ENCODE measurements around the gene NUP210L.

Gene NUP210L

GRCh38 chr1:154154534-154155191 lies at the start of gene NUP210L:
TSS of gene NUP210L (minus strand) at chr1:154155073.
- DNase-seq (ENCODE audit: low read depth): no peak

GRCh38 chr1:154199563-154199879 lies 44.6 kb upstream of the NUP210L start:
- DNase-seq (ENCODE audit: low read depth): no peak

DNA sequence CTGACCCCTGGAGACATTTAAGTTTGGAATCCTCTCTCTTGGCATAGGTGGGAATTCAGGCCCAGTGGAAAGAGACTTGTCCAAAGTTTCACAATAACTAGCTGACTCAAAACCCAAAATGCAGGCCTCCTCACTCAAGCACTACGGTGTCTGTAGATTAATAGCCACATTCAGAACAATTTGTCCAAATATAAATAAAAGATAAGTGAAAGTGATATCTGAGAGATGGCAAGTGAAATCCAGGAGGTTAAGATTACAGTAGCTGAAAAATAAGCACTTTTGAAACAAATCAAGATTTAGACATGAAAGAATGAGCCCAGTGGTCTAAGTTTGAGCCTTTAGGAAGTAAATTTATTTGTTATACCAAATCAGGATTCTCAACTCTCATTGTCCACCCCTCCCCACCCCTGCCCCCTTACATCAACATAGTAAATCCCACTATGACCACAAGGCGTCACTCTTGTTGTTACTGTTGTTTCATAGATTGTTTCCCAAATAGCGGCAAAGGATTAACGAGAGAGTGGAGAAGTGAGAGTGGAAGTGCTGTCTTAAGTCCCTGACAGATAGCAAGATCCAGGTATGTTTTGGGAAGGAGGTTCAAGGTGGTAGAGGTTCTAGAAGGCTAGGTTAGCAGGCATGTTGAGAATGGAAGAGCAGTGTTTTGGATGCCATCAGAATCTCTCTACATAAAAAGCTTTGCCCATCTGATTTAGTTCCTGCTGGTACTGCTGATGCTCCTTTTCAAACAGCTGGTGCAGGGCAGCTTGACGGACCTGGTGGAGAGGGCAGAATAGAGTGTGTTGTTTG lies 44.1 kb upstream of the NUP210L start:
- peak; percentile 31 for DNase-seq (ENCODE audit: low read depth)

DNA sequence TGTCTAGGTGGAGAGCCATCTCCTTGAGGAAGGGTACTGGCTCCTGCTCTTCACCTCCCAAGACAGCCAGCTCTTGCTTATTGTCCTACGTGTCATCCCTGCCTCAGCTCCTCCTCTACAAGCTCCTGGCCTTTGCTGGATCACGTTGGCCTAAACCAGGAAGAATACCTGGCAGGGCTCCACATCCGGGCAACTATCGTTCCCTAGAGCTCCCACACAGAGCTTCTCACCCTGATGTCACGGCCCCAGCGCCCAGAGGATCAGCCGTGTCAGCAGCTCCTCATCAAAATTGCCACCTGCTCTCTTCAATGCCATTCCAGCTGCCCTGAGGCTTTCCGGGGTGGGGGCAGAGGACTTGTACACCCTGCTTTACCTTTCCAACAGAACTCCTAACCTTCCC lies 38.9 kb upstream of the NUP210L start:
- no peak for DNase-seq (ENCODE audit: low read depth)

- no peak for DNase-seq (ENCODE audit: low read depth)
These were observed 37.6 kb upstream of the NUP210L start for GRCh38 chr1:154192476-154192875.

- no peak for DNase-seq (ENCODE audit: low read depth)
These were observed 37.2 kb upstream of the NUP210L start, which contains the start of gene TPM3 for GRCh38 chr1:154191990-154192461. TSS of gene TPM3 (minus strand) at chr1:154192100. CDS start at chr1:154192018, 82 bp downstream.

DNA sequence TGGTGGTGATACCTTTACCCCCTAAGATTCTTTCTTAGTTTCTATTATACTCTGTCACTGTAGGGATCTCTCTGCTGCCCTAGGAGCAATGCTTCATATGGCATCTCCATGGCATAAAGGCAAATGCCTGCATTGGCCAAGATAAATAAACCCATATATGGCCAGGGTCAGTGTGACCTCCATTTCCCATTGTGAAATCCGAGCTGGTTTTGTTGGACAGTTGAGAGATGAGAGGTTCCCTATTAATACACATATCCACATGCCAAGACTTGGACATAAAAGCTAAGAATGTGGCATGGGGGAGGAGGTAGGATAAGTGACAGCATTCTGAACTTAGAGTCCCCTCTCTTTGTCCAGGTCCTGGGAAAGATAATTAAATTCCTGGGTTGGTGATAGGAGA lies 35.7 kb upstream of the NUP210L start:
- no peak for DNase-seq (ENCODE audit: low read depth)

- DNase-seq (ENCODE audit: low read depth): no peak
These were observed 32.1 kb upstream of the NUP210L start for GRCh38 chr1:154186852-154187501.

- DNase-seq (ENCODE audit: low read depth): peak; percentile 62
These were observed 31.3 kb upstream of the NUP210L start for GRCh38 chr1:154186177-154186576.

- DNase-seq (ENCODE audit: low read depth): peak; percentile 97
These were observed 28.4 kb upstream of the NUP210L start for GRCh38 chr1:154183046-154183915.

- DNase-seq (ENCODE audit: low read depth): peak; percentile 76
These were observed 27.6 kb upstream of the NUP210L start for GRCh38 chr1:154182344-154183045.

DNA sequence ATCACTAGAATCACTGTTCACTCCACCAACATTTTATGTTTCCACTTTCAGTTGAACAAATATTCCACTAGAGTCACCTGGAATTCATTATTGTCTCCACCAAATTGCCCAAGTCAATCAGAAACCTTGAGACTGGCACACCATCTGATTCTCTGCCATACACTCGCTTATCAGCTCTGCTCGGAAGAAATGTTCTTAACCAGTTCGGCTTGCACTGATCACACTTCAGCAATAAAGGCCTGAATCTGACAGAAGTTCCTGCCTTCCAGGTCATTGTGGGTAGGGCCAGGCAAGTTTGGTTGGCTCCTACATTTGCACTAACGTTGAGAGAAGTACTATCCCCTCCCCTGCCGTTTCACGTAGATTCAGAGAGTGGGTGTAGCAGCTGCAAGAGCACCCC lies 27.1 kb upstream of the NUP210L start:
- DNase-seq (ENCODE audit: low read depth): no peak

- no peak for DNase-seq (ENCODE audit: low read depth)
These were observed 25.2 kb upstream of the NUP210L start for GRCh38 chr1:154179946-154180687.

- DNase-seq (ENCODE audit: low read depth): no peak
These were observed 24.3 kb upstream of the NUP210L start for GRCh38 chr1:154178911-154179811.

DNA sequence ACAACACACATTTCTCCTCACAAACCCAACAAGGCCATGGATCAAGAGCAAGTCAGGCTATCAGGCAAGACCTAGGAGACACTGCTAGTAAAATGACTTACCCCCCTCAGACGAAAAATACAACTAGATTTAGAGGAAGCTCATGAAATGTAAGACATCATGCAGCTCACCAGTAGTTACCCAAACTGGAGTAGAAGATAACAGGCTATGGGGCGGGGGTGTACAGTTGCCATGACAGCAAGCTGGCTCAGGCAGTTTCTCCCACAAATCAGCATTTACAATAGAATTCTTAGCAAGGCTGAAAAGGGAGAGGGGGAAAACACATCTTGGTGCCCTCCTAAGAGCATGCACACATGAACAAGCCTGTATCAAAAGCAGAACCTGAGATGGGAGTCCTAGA lies 23.1 kb upstream of the NUP210L start:
- no peak for DNase-seq (ENCODE audit: low read depth)

- DNase-seq (ENCODE audit: low read depth): no peak
These were observed 21.5 kb upstream of the NUP210L start for GRCh38 chr1:154176337-154176736.

DNA sequence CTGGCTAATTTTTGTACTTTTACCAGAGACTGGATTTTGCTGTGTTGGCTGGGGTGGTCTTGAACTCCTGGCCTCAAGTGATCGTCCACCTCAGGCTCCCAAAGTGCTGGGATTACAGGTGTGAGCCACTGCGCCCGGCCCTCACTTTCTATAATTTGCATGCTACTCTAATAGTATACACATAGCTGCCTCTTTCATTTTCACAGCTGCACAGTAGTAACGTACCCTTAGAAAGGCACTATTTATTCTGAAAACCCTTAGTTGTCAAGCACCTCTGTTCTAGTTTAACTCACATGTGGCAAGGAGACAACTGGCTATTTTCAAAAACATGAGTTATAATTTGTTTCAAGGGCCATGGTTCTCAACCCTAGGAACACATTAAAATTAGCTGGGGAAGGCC lies 19.8 kb upstream of the NUP210L start:
- DNase-seq (ENCODE audit: low read depth): no peak

GRCh38 chr1:154171880-154172279 lies 17.0 kb upstream of the NUP210L start:
- no peak for DNase-seq (ENCODE audit: low read depth)

GRCh38 chr1:154171223-154171583 lies 16.3 kb upstream of the NUP210L start:
- DNase-seq (ENCODE audit: low read depth): no peak

Measured in activated T-cell treated with anti-CD3 and anti-CD28 coated beads for 24 hours (primary cell).